HG03378 (cell line): Measurements from ENCODE around the gene GABRB3.

Experiments
- ATAC-seq: cut with Tn5 transposase; IDR thresholded peaks from one replicate; pipeline ENCODE4 v1.9.1; 2021; ENCODE audit warnings: mild to moderate bottlenecking, moderate library complexity; ENCODE audit not compliant: unreplicated experiment

Gene GABRB3

GRCh38 chr15:26772154-26773066 lies at the start of gene GABRB3:
Gene GABRB3 (minus strand): TSS chr15:26773066.
- ATAC-seq = no peak

GRCh38 chr15:26807517-26808427 lies 34.9 kb upstream of the GABRB3 start:
- no peak for ATAC-seq

GRCh38 chr15:26806574-26806973 lies 33.7 kb upstream of the GABRB3 start:
- no peak for ATAC-seq

DNA sequence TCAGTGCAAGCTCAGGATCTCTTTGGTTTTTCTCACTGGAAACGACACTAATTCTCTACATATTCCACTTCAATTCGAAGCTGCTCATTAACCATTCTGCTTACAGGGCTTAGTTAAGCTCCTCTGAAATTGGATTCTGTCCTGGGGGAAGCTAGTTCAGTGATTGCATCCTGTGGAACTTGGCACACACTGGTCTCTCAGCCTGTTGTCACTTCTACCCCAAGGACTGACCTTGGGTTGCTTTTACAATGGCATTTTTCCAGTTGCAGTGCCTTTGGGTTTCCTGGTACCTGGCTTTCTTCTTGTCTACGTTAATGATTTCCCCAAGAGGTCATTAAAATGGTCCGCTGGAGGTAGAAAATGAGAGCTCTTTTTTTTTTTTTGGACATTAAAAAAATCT lies 33.3 kb upstream of the GABRB3 start:
- ATAC-seq = no peak

DNA sequence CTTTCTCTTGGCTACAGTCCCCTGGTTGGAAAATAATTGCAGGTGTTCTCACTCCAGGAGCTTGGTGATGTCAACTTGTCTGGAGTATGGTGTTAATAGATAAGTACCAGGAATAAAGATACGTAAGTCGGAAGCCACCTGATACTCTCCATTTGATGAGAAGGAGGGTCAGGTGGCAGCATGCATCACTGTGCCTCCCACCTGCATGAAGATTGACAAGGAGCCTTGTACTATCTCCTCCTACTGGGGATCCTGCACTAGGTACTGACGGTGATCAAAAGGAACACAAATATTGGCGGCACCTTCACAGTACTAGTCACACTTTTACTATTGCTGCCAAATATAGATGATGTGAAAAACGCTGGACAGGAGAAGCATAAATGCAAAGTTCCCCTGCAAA lies 32.6 kb upstream of the GABRB3 start:
- no peak for ATAC-seq

GRCh38 chr15:26804063-26804804 lies 31.4 kb upstream of the GABRB3 start:
- ATAC-seq = no peak

- ATAC-seq = no peak
Measured at GRCh38 chr15:26790118-26790517, 17.3 kb upstream of the GABRB3 start.

DNA sequence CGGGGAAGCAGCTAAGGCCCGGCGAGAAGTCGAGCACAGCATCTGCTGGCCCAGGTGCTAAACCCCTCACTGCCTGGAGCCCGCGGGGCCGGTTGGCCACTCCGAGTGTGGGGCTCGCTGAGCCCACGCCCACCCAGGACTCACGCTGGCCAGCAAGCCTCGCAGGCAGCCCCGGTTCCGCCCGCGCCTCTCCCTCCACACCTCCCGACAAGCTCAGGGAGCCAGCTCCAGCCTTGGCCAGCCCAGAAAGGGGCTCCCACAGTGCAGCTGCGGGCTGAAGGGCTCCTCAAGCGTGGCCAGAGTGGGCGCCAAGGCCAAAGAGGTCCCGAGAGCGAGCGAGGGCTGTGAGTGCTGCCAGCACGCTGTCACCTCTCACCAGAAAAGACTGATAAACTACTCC lies 8.9 kb upstream of the GABRB3 start:
- ATAC-seq = no peak

- no peak for ATAC-seq
Measured at GRCh38 chr15:26773917-26774316, 1.1 kb upstream of the GABRB3 start.

- no peak for ATAC-seq
Measured at GRCh38 chr15:26773067-26773877, 406 bp upstream of the GABRB3 start.

GRCh38 chr15:26771578-26772153 lies 1.2 kb downstream of the GABRB3 start:
- ATAC-seq = no peak

DNA sequence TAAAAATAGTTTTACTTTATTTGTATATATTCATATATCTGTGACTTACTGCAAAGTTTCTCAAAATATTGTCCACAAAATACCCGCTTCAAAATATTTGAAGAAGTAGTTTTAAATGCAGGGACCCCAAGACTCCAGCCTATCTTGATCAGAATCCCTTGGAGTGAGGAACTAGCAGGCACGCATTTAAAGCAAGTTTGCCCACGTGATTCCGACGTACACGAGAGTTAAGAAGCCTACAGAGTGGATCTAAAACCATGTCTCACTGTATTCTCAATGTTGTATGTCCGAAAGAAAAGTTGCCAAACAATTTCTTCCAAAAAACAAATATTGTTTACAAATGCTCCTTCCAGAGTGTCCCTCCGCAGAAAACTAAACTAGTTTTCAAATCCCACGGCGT lies 1.7 kb downstream of the GABRB3 start:
- no peak for ATAC-seq

DNA sequence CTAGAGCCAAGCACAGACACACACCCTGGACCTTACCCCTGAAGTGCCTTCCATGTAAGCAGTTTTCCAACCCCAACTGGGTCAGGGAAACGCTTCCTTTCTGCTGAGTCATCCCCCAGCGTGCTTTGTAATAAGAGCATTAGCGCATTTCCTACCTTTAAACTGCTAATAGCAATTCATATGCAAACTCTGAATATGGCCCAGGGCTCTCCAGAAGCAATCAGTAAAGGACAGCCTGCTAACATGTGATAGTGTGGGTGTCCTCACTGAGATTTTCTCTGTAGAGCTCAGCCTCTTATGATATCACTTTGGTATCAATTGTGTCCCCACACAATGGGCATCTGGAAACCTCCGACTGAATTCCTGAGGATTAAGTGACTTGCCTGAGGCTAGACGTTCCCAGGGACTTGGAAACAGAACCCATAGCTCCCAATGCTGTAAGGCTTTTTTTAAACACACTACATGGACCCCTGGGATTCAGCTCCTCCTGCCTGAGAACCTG lies 5.6 kb downstream of the GABRB3 start:
- no peak for ATAC-seq

DNA sequence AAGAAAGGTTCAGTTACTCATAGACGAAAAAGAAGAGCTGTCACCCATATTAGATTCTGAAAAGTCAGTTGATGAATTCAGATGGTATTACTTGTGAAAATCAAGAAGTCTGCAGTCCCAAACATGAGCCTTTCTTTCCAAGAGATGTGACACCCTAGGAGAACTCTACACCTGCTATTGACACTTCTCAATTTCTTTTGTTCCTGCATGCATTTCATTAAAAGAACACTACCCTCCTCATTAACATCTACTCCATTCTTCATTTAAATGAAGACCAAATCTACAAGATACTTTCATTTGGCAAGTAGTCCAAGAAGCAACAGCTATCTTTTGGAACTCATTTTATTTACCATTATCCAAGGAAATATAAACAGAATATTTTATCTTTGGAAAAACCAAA lies 6.6 kb downstream of the GABRB3 start:
- no peak for ATAC-seq

- no peak for ATAC-seq
Measured at GRCh38 chr15:26759986-26760385, 12.9 kb downstream of the GABRB3 start.

- ATAC-seq = no peak
Measured at GRCh38 chr15:26758079-26758478, 14.8 kb downstream of the GABRB3 start.

- ATAC-seq = no peak
Measured at GRCh38 chr15:26757141-26757540, 15.7 kb downstream of the GABRB3 start.

DNA sequence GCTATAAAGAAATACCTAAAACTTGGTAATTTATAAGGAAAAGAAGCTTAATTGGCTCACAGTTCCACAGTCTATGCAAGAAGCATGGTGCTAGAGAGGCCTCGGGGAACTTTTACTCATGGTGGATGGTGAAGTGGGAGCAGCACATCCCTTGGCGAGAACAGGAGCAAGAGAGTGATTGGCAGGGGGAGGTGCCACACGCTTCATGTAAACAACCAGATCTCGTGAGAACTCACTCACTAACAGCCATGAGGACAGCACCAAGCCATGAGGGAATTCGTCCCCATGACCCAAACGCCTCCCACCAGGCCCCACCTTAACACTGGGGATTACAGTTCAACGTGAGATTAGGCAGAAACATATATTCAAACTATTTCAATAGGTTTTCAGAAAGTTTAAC lies 28.0 kb downstream of the GABRB3 start:
- no peak for ATAC-seq

DNA sequence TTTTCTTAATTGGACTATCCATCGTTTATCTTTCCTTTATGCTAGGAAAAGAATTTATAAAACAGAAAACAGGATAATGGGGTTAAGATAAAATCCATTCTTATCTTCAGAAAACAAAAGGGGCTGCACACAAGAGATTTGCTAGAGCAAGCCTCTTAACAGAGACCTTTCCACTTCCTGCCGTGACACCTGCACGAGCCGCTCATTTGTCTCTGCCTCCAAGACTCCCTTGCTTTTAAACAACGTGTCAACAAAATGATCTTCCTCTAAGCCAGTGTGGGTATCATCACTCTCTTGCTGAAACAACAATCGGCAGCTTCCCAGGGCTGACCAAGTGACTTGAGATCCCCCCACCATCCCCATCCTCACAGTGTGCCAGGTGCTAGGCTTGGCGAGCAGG lies 33.1 kb downstream of the GABRB3 start:
- no peak for ATAC-seq

DNA sequence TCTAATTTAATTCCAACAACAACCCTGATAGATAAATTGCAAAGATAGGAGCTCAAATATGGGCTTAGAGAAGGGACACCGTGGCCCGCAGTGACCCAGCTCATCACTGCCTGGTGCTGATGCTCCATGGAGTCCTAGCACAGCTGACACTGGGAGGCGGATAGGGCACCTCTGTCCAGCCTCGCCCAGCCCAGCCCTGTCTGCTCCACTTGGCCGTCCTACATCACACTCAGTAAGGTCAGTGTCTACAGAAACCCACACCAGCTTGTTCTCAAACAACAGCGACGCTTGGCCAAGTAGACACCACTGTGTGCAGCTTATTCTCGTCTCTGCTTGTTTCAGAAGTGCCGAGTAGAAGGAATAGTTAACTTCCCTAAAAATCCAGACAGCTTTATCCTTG lies 33.9 kb downstream of the GABRB3 start:
- no peak for ATAC-seq
